IPS DF 6.9 (cell line): Measurements from ENCODE around the gene PLS3.
"Not testable (repeated sequence)": the region's sequence is repeated elsewhere in the genome, so short reads cannot be mapped to it uniquely, and the experiment has no call there.

ENCODE experiments used
- DNase-seq: peaks from one replicate; pipeline ENCODE4 v3.0.0-alpha.2; 2013; ENCODE audit warnings: low read depth, low spot score
- H3K27ac ChIP-seq: one replicate; pipeline ENCODE4 v1.5.1; 2013; ENCODE audit warnings: low read length, control low read depth
- H3K27me3 ChIP-seq: 2 replicates; pipeline ENCODE4 v1.6.1; 2013; ENCODE audit warnings: mild to moderate bottlenecking, low read length; ENCODE audit not compliant: control insufficient read depth, insufficient read depth
- H3K36me3 ChIP-seq: 2 replicates; pipeline ENCODE4 v1.6.1; 2013; ENCODE audit warnings: low read length; ENCODE audit not compliant: control insufficient read depth, insufficient read depth
- H3K4me1 ChIP-seq: 2 replicates; pipeline ENCODE4 v1.6.1; 2013; ENCODE audit warnings: low read length; ENCODE audit not compliant: control insufficient read depth, insufficient read depth
- H3K4me3 ChIP-seq: 2 replicates; pipeline ENCODE4 v1.5.1; 2013; ENCODE audit warnings: mild to moderate bottlenecking, low read length
- H3K9me3 ChIP-seq: 2 replicates; pipeline ENCODE4 v1.6.1; 2013; ENCODE audit warnings: low read length, inconsistent platforms; ENCODE audit not compliant: control insufficient read depth, insufficient read depth
- WGBS: extraction: QIAGEN DNeasy Blood & Tissue Kit; methylation state at CpG from one replicate; pipeline ENCODE4 v1.1.7; 2013; ENCODE audit warnings: mixed read lengths, missing lambda C conversion rate; ENCODE audit not compliant: insufficient read length, insufficient coverage; 5-methylcytosine and 5-hydroxymethylcytosine counted together

The PLS3 gene

GRCh38 chrX:115642311-115642710, 81.3 kb downstream of the PLS3 start:
- no peak for DNase-seq
- Histone ChIP-seq H3K36me3 (no peaks in the 10 kb centered on the region), H3K4me3 (no peak overlapping the region), H3K4me1 (no peaks in the 10 kb centered on the region), H3K27me3 (no peaks in the 10 kb centered on the region), H3K27ac (no peak overlapping the region), H3K9me3 (no peaks in the 10 kb centered on the region)
- WGBS = no CpG with 5 or more reads among the region's 2 CpGs

DNA sequence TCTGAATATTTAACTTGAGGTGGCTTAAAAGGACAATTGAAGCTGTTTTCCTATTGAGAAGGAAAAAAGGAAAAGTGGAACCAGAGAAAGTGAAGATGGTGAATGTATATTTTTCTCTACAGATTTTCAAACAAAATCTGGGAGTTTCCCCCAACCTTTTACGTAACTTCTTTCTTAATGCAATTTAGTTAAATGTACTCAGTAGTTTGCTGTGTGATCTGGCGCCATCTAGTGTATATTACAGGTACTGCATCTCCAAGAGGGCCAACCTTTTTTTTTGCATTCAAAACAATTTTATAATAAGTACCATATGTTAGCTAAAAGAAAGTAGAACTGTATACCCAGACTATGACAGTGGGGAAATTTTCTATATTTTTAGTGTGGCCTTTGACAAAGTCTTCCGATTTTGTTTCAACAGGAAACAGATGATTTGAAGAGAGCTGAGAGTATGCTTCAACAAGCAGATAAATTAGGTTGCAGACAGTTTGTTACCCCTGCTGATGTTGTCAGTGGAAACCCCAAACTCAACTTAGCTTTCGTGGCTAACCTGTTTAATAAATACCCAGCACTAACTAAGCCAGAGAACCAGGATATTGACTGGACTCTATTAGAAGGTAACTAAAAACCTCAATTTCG, 82.0 kb downstream of the PLS3 start:
- Histone ChIP-seq H3K4me1 (no peaks in the 10 kb centered on the region), H3K27me3 (no peaks in the 10 kb centered on the region), H3K36me3 (peaks cover 2% of the 10 kb centered on the region; the same call in 1 of the 2 replicates), H3K9me3 (no peaks in the 10 kb centered on the region), H3K4me3 (no peak overlapping the region), H3K27ac (no peak overlapping the region)
- no peak for DNase-seq
- WGBS = no CpG with 5 or more reads among the region's 5 CpGs

DNA sequence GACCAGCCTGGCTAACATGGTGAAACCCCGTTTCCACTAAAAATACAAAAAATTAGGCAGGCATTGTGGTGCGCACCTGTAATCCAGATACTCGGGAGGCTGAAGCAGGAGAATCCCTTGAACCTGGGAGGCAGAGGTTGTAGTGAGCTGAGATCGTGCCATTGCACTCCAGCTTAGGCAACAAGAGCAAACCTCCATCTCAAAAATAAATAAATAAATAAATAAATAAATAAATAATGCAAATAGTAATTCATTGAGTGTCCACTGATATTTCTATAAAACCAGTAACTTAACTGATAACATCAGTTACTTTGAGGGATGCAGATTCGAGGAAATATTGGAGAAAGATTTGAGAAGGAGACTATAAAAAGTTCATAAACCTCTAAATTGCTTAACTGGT, 83.4 kb downstream of the PLS3 start:
- DNase-seq, H3K4me1 ChIP-seq, H3K27ac ChIP-seq, H3K9me3 ChIP-seq, H3K36me3 ChIP-seq, H3K4me3 ChIP-seq, H3K27me3 ChIP-seq: not testable (repeated sequence)
- no CpG with 5 or more reads among the region's 5 CpGs for WGBS

DNA sequence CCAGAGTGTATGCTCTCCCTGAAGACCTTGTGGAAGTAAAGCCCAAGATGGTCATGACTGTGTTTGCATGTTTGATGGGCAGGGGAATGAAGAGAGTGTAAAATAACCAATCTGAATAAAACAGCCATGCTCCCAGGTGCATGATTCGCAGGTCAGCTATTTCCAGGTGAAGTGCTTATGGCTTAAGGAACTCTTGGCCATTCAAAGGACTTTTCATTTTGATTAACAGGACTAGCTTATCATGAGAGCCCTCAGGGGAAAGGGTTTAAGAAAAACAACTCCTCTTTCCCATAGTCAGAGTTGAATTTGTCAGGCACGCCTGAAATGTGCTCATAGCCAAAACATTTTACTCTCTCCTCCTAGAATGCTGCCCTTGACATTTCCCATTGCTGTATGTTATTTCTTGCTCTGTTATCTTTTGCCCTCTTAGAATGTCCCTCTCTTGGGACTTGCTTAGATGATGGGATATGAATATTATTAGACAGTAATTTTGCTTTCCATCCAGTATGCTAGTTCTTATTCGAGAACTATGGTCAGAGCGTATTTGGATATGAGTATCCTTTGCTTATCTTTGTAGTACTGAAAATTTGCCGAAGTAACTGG, 88.6 kb downstream of the PLS3 start:
- H3K9me3 ChIP-seq = no peaks in the 10 kb centered on the region
- H3K4me1 ChIP-seq = 0 out of 2 replicates have a peak, but pooled peaks cover 2% of the 10 kb centered on the region
- no peak overlapping the region for H3K27ac ChIP-seq
- DNase-seq = no peak
- no peak overlapping the region for H3K4me3 ChIP-seq
- peaks cover 2% of the 10 kb centered on the region; the same call in 1 of the 2 replicates for H3K36me3 ChIP-seq
- WGBS = no CpG with 5 or more reads among the region's 5 CpGs
- no peaks in the 10 kb centered on the region for H3K27me3 ChIP-seq

- no peak overlapping the region for H3K27ac ChIP-seq
- H3K36me3 ChIP-seq = peaks cover 2% of the 10 kb centered on the region; the same call in 1 of the 2 replicates
These were observed 89.5 kb downstream of the PLS3 start for GRCh38 chrX:115650449-115650848.

DNA sequence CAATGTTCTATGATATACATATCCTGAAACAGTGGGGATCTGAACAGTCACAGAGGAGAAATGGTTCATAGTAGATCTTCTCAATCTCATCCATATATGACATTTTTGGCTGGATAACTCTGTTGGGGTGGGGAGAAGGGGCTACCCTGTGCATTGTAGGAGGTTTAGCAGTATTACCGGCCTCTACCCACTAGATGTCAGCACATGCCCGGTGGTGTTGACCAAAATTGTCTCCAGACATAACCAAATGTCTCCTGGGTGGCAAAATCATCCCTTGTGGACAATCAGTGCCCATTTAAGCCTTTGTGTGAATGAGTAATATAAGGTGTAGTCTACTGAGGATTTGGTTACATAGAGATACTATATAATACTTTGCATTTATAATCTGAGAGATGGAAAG, 89.9 kb downstream of the PLS3 start:
- no CpG with 5 or more reads among the region's 2 CpGs for WGBS
- Histone ChIP-seq H3K4me3 (no peak overlapping the region), H3K27ac (no peak overlapping the region), H3K27me3 (no peaks in the 10 kb centered on the region), H3K4me1 (0 out of 2 replicates have a peak, but pooled peaks cover 2% of the 10 kb centered on the region), H3K9me3 (no peaks in the 10 kb centered on the region), H3K36me3 (peaks cover 2% of the 10 kb centered on the region; the same call in 1 of the 2 replicates)
- no peak for DNase-seq

More at GRCh38 chrX:115650449-115650848, 89.5 kb downstream of the PLS3 start:
- no peak overlapping the region for H3K4me3 ChIP-seq
- H3K4me1 ChIP-seq = 0 out of 2 replicates have a peak, but pooled peaks cover 2% of the 10 kb centered on the region
- no peaks in the 10 kb centered on the region for H3K9me3 ChIP-seq
- no peaks in the 10 kb centered on the region for H3K27me3 ChIP-seq
- DNase-seq = no peak

- Histone ChIP-seq H3K36me3 (peaks cover 2% of the 10 kb centered on the region; the same call in 1 of the 2 replicates), H3K27ac (no peak overlapping the region), H3K4me1 (0 out of 2 replicates have a peak, but pooled peaks cover 2% of the 10 kb centered on the region), H3K4me3 (no peak overlapping the region), H3K9me3 (no peaks in the 10 kb centered on the region), H3K27me3 (no peaks in the 10 kb centered on the region)
- no peak for DNase-seq
- WGBS = no CpG with 5 or more reads among the region's 5 CpGs
These were observed 91.2 kb downstream of the PLS3 start for GRCh38 chrX:115652221-115652620.

DNA sequence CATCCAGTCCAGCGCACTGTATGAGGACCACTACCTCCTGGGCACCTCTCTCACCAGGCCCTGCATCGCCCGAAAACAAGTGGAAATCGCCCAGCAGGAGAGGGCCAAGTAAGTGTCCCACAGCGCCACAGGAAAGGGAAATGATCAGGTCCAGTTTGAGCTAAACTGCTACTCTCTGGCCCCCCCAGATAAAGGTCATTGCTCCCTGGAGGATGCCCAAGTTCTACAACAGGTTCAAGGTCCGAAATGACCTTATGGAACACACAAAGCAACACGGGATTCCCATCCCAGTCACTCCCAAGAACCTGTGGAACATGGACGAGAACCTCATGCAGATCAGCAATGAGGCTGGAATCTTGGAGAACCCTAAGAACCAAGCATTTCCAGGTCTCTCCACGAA, 104.1 kb downstream of the PLS3 start:
- Histone ChIP-seq H3K4me1 (no peaks in the 10 kb centered on the region), H3K9me3 (no peaks in the 10 kb centered on the region), H3K4me3 (no peak overlapping the region), H3K27ac (no peak overlapping the region), H3K36me3 (no peaks in the 10 kb centered on the region), H3K27me3 (no peaks in the 10 kb centered on the region)
- DNase-seq = no peak
- WGBS = no CpG with 5 or more reads among the region's 9 CpGs

DNA sequence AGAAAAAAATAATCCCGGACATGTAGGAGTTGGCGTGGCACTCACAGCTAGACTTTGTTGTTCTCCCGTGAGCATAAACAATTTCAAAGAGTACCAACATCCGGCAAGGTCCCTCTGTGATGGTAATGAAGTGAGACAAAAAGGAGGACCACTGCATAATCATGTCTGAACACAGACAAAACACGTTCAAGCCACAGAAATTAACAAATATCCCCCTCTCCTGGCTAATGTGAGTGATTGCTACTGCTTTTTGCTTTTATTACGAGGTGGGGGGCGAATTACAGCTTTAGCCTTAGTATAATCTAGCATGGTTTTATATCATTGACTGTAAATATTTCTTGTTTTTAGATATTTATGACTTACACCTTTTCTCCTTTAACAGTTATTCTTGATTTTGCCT, 118.5 kb downstream of the PLS3 start:
- Histone ChIP-seq H3K36me3 (no peaks in the 10 kb centered on the region), H3K4me1 (no peaks in the 10 kb centered on the region), H3K4me3 (no peak overlapping the region), H3K27me3 (no peaks in the 10 kb centered on the region), H3K27ac (no peak overlapping the region), H3K9me3 (no peaks in the 10 kb centered on the region)
- WGBS = no CpG with 5 or more reads among the region's 7 CpGs
- DNase-seq = no peak

DNA sequence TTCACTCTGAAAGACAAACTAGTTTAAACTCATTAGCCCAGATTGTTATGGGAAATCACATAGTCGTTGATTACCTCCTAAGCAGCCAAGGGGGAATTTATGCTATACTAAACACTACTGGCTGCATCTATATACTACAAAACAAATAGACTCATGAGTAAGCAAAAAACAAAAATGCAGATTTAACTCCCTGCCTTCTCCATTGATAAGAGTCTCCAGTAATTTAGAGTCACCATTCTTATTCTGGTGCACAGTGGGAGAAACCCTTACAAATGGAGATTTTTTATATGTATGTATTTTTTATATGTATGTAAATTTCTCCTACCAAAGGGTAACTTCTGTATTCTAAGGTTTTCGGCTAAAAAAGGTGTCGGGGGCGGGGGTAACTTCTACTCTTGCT, 126.6 kb downstream of the PLS3 start:
- H3K27ac ChIP-seq = no peak overlapping the region
- no CpG with 5 or more reads among the region's 4 CpGs for WGBS

GRCh38 chrX:115689931-115690330, 129.0 kb downstream of the PLS3 start:
- DNase-seq = no peak
- Histone ChIP-seq H3K4me1 (no peaks in the 10 kb centered on the region), H3K36me3 (no peaks in the 10 kb centered on the region), H3K4me3 (no peak overlapping the region), H3K9me3 (no peaks in the 10 kb centered on the region), H3K27ac (no peak overlapping the region), H3K27me3 (no peaks in the 10 kb centered on the region)
- no CpG with 5 or more reads among the region's 4 CpGs for WGBS

More for the DNA sequence above, 126.6 kb downstream of the PLS3 start:
- H3K27me3 ChIP-seq = no peaks in the 10 kb centered on the region
- H3K9me3 ChIP-seq = no peaks in the 10 kb centered on the region
- no peaks in the 10 kb centered on the region for H3K36me3 ChIP-seq
- no peak for DNase-seq
- H3K4me1 ChIP-seq = no peaks in the 10 kb centered on the region
- no peak overlapping the region for H3K4me3 ChIP-seq
